Hypothalamus (tissue), 51 donors: ENCODE results near the gene CAMK2N2.

Source experiments
- DNase-seq, 51 donors: peaks; one replicate each; lab custom pipeline; 2025; lab: John Stamatoyannopoulos, UW

Gene CAMK2N2

GRCh38 chr3:184229394-184230080, 31.8 kb downstream of the CAMK2N2 start, which contains the start of gene VWA5B2:
Gene VWA5B2, plus strand, starts transcription at chr3:184229585. Its CDS starts 944 bp downstream, at chr3:184230529.
- peak in 28 of 51 donors; percentile 5 to 68 (median 28) for DNase-seq

- DNase-seq: no peak
Observed at GRCh38 chr3:184228376-184229137, 32.8 kb downstream of the CAMK2N2 start.

- peak in 2 of 51 donors; percentile 13 to 23 for DNase-seq
Observed at GRCh38 chr3:184227481-184227935, 33.8 kb downstream of the CAMK2N2 start.

- no peak for DNase-seq
Observed at GRCh38 chr3:184223946-184224345, 37.4 kb downstream of the CAMK2N2 start.

GRCh38 chr3:184222521-184222920, 38.8 kb downstream of the CAMK2N2 start:
- DNase-seq: no peak

GRCh38 chr3:184218814-184219213, 42.5 kb downstream of the CAMK2N2 start:
- DNase-seq: no peak

GRCh38 chr3:184211718-184212117, 49.6 kb downstream of the CAMK2N2 start:
- no peak for DNase-seq

- no peak for DNase-seq
Observed at GRCh38 chr3:184211297-184211696, 50.1 kb downstream of the CAMK2N2 start.
